ENCODE results near the gene CARMIL1.
"Not testable (repeated sequence)": the region's sequence is repeated elsewhere in the genome, so short reads cannot be mapped to it uniquely, and the experiment has no call there.

Gene CARMIL1

GRCh38 chr6:25369433-25370177, 90.4 kb downstream of the CARMIL1 start:
- H3K4me3 ChIP-seq (ENCODE audit: low read depth, low read length) = no peak overlapping the region
- no peak for DNase-seq (ENCODE audit: low read depth)
- TF ChIP-seq CTCF (conservative IDR thresholded peaks at IDR 0.05; ENCODE audit: low read depth, low read length) = no peak

- DNase-seq (ENCODE audit: low read depth) = no peak
- H3K4me3 ChIP-seq (ENCODE audit: low read depth, low read length) = no peak overlapping the region
- TF ChIP-seq CTCF (conservative IDR thresholded peaks at IDR 0.05; ENCODE audit: low read depth, low read length) = no peak
Observed at GRCh38 chr6:25370178-25371036, 91.2 kb downstream of the CARMIL1 start.

GRCh38 chr6:25371037-25371347, 91.8 kb downstream of the CARMIL1 start:
- no peak for TF ChIP-seq CTCF (conservative IDR thresholded peaks at IDR 0.05; ENCODE audit: low read depth, low read length)
- H3K4me3 ChIP-seq (ENCODE audit: low read depth, low read length) = no peak overlapping the region
- no peak for DNase-seq (ENCODE audit: low read depth)

- TF ChIP-seq CTCF (conservative IDR thresholded peaks at IDR 0.05; ENCODE audit: low read depth, low read length) = no peak
- no peak for DNase-seq (ENCODE audit: low read depth)
- no peak overlapping the region for H3K4me3 ChIP-seq (ENCODE audit: low read depth, low read length)
Observed at GRCh38 chr6:25375125-25375524, 96.0 kb downstream of the CARMIL1 start.

- no peak for DNase-seq (ENCODE audit: low read depth)
- no peak overlapping the region for H3K4me3 ChIP-seq (ENCODE audit: low read depth, low read length)
- no peak for TF ChIP-seq CTCF (conservative IDR thresholded peaks at IDR 0.05; ENCODE audit: low read depth, low read length)
Observed at GRCh38 chr6:25377664-25378063, 98.5 kb downstream of the CARMIL1 start.

- no peak for TF ChIP-seq CTCF (conservative IDR thresholded peaks at IDR 0.05; ENCODE audit: low read depth, low read length)
- no peak overlapping the region for H3K4me3 ChIP-seq (ENCODE audit: low read depth, low read length)
- no peak for DNase-seq (ENCODE audit: low read depth)
Observed at GRCh38 chr6:25381077-25381476, 101.9 kb downstream of the CARMIL1 start.

GRCh38 chr6:25382476-25382875, 103.3 kb downstream of the CARMIL1 start:
- H3K4me3 ChIP-seq (ENCODE audit: low read depth, low read length); DNase-seq (ENCODE audit: low read depth): not testable (repeated sequence)

Measured in choroid plexus epithelial cell (primary cell).